ENCODE data around the gene HMBS.

The HMBS gene

DNA sequence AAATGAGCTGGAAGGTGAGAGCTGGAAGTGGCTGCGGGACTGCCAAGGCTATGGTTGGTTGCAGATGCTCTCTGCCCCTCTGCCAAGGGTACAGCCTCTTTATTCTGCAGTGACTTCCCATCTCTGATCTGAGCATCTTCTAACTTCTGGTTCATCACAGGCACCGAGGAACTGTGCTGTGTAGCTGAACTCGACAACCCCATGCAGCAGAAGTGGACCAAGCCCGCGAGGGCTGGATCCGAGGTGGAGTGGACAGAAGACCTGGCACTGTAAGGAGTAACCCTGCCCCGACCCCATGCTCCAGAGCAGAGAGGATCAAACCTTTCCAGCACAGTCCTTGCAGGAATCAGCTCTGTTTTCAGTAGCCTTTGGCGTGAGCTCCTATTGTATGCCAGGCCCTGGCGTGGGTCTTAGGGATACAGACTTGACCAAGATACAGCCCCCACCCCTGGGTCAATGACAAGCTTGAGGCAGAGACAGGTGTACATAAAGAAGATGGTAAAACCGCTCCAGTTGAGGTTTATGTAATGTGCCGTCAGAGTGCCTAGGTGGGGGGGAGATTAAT lies 26.8 kb downstream of the HMBS start:
- no peak for TF ChIP-seq POLR2AphosphoS5 (IDR thresholded peaks at IDR 0.05; ENCODE audit: borderline replicate concordance, low read depth, low read length)
- TF ChIP-seq FOXP2 (optimal IDR thresholded peaks at IDR 0.05; ENCODE audit: control extremely low read depth, extremely low read length, insufficient read depth), result no peak
- TF ChIP-seq EZH2 (IDR thresholded peaks at IDR 0.05), result no peak
- Histone ChIP-seq H3K9me3 (ENCODE audit: low read depth, low read length) (no peaks in the 10 kb centered on the region), H3K9ac (ENCODE audit: insufficient read length) (no peak overlapping the region), H3K27ac (no peak overlapping the region), H3K36me3 (ENCODE audit: insufficient read depth, low read length) (peaks cover 25% of the 10 kb centered on the region), H3K4me3 (no peak overlapping the region)
- no peak for DNase-seq (ENCODE audit: low read depth, low spot score)

DNA sequence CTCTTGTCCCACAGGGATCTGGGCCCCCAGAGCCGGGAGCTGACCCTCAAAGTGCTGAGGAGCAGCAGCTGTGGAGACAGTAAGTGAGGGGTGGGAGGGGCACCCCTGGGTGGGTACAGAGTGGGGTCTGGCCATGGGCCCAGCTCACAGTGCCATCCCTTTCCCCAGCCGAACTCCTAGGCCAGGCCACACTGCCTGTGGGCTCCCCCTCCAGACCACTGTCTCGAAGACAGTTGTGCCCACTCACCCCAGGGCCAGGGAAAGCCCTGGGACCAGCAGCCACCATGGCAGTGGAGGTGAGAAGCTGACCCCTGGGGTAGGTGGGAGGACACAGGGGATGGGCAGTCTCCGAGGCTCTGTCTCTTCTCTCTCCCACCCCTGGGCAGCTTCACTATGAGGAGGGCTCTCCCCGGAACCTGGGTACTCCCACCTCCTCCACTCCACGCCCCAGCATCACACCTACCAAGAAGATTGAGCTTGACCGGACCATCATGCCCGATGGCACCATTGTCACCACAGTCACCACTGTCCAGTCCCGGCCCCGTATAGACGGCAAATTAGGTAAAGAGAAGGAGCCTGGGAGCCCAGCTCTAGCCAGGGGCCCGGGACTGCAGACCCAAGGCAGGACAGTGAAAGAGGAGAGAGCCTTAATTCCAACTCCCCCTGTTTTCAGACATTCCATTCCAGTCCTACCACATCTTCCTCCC lies 27.8 kb downstream of the HMBS start:
- no peak overlapping the region for H3K9ac ChIP-seq (ENCODE audit: insufficient read length)
- TF ChIP-seq FOXP2 (optimal IDR thresholded peaks at IDR 0.05; ENCODE audit: control extremely low read depth, extremely low read length, insufficient read depth), result no peak
- no peak for TF ChIP-seq EZH2 (IDR thresholded peaks at IDR 0.05)
- no peak for TF ChIP-seq POLR2AphosphoS5 (IDR thresholded peaks at IDR 0.05; ENCODE audit: borderline replicate concordance, low read depth, low read length)
- H3K27ac ChIP-seq, result no peak overlapping the region
- no peak overlapping the region for H3K4me3 ChIP-seq
- no peaks in the 10 kb centered on the region for H3K9me3 ChIP-seq (ENCODE audit: low read depth, low read length)
- no peak for DNase-seq (ENCODE audit: low read depth, low spot score)
- peaks cover 28% of the 10 kb centered on the region for H3K36me3 ChIP-seq (ENCODE audit: insufficient read depth, low read length)

DNA sequence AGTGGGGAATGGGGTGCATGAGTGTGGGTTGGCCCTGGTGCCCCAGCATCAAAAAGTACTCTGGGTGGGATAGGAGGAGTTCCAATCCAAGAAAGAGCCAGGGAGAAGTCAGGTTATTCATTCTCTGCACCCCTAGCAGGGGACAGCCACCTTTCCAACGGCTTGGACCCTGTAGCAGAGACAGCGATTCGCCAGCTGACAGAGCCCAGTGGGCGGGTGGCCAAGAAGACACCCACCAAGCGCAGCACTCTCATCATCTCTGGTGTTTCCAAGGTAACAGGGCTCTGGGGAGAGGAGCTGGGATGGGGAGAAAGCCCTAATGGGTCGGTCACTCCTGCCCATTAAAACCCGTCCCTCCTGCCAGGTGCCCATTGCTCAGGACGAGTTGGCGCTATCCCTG lies 29.0 kb downstream of the HMBS start:
- Histone ChIP-seq H3K9ac (ENCODE audit: insufficient read length) (no peak overlapping the region), H3K27ac (no peak overlapping the region), H3K4me3 (no peak overlapping the region), H3K36me3 (ENCODE audit: insufficient read depth, low read length) (peaks cover 32% of the 10 kb centered on the region), H3K9me3 (ENCODE audit: low read depth, low read length) (no peaks in the 10 kb centered on the region)
- TF ChIP-seq EZH2 (IDR thresholded peaks at IDR 0.05), result no peak
- no peak for TF ChIP-seq POLR2AphosphoS5 (IDR thresholded peaks at IDR 0.05; ENCODE audit: borderline replicate concordance, low read depth, low read length)
- no peak for TF ChIP-seq FOXP2 (optimal IDR thresholded peaks at IDR 0.05; ENCODE audit: control extremely low read depth, extremely low read length, insufficient read depth)
- no peak for DNase-seq (ENCODE audit: low read depth, low spot score)

DNA sequence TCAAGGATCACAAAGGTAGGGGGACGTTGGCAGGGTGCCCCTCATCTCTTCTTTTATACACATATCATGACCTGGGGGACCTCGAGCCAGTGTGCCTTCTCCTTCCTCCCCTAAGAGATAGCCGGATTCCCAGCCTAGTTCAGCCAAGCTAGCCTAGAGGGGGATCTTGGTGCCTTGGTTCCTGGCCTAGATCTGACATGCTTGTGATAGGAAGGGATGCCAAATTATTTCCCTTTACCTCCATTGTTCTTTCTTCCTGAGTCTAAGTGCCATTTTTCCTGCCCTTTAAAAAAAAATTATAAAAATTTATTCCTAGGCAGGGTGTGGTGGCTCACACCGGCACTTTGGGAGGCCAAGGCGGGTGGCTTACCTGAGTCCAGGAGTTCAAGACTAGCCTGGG lies 29.7 kb downstream of the HMBS start:
- Histone ChIP-seq H3K9me3 (ENCODE audit: low read depth, low read length) (no peaks in the 10 kb centered on the region), H3K27ac (no peak overlapping the region), H3K36me3 (ENCODE audit: insufficient read depth, low read length) (peaks cover 32% of the 10 kb centered on the region), H3K4me3 (no peak overlapping the region), H3K9ac (ENCODE audit: insufficient read length) (no peak overlapping the region)
- DNase-seq (ENCODE audit: low read depth, low spot score), result no peak
- TF ChIP-seq EZH2 (IDR thresholded peaks at IDR 0.05) (no peak), FOXP2 (optimal IDR thresholded peaks at IDR 0.05; ENCODE audit: control extremely low read depth, extremely low read length, insufficient read depth) (no peak), POLR2AphosphoS5 (IDR thresholded peaks at IDR 0.05; ENCODE audit: borderline replicate concordance, low read depth, low read length) (no peak)

DNA sequence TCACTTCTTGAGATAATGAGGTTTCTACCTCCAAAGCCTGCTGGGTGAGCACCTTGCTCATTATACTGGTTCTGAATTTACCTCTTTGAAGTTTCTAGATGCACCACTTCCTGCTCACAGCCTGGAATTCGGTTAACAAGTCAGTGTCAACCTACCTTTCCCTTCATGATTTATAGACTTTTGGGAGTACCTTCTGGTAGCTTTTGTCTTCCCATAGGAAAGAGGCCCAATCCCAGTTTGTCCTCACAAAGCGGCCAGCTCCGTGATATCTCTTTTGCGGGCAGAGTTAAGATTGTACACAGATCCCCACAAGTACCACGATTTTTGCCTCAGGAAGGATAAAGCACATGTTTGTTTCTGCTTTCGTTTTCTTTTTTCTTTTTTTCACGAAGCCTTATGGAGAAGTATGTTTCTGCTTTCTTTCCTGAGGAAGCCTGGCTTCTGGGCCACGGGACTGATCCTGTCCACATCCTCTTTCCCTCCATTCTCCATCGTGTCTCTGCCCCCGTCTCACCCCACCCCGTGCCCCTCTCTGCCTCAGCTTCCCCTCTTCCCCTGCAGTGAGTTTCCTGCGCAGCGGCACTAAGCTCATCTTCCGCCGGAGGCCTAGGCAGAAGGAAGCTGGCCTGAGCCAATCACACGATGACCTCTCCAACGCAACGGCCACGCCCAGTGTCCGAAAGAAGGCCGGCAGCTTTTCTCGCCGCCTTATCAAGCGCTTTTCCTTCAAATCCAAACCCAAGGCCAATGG lies 31.0 kb downstream of the HMBS start:
- H3K36me3 ChIP-seq (ENCODE audit: insufficient read depth, low read length), result peaks cover 32% of the 10 kb centered on the region
- no peak for TF ChIP-seq FOXP2 (optimal IDR thresholded peaks at IDR 0.05; ENCODE audit: control extremely low read depth, extremely low read length, insufficient read depth)
- TF ChIP-seq EZH2 (IDR thresholded peaks at IDR 0.05), result no peak
- TF ChIP-seq POLR2AphosphoS5 (IDR thresholded peaks at IDR 0.05; ENCODE audit: borderline replicate concordance, low read depth, low read length), result no peak
- no peak for DNase-seq (ENCODE audit: low read depth, low spot score)

DNA sequence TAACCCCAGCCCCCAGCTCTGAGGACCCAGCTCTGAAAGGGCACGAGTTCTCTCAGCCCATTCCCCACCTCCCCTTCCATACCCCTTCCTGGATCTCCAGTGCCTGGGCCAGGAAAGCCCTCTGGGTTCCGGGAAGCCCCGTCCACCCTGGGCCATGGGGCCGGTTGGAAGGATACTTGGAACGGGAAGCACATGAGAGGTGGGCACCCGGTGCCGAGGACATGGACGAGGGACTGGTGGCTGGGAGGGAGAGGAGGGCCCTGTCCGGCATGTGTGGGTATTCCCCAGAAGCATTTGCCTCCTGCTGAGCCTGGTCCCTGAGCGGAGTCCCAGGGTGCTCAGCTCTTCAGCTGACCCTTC lies 31.5 kb downstream of the HMBS start:
- Histone ChIP-seq H3K9ac (ENCODE audit: insufficient read length) (no peak overlapping the region), H3K9me3 (ENCODE audit: low read depth, low read length) (no peaks in the 10 kb centered on the region), H3K4me3 (no peak overlapping the region), H3K36me3 (ENCODE audit: insufficient read depth, low read length) (peaks cover 28% of the 10 kb centered on the region), H3K27ac (no peak overlapping the region)
- DNase-seq (ENCODE audit: low read depth, low spot score), result no peak
- no peak for TF ChIP-seq POLR2AphosphoS5 (IDR thresholded peaks at IDR 0.05; ENCODE audit: borderline replicate concordance, low read depth, low read length)
- TF ChIP-seq EZH2 (IDR thresholded peaks at IDR 0.05), result no peak
- TF ChIP-seq FOXP2 (optimal IDR thresholded peaks at IDR 0.05; ENCODE audit: control extremely low read depth, extremely low read length, insufficient read depth), result no peak

More for the DNA sequence above, 31.0 kb downstream of the HMBS start:
- no peak overlapping the region for H3K4me3 ChIP-seq
- H3K9ac ChIP-seq (ENCODE audit: insufficient read length), result no peak overlapping the region
- H3K27ac ChIP-seq, result no peak overlapping the region
- no peaks in the 10 kb centered on the region for H3K9me3 ChIP-seq (ENCODE audit: low read depth, low read length)

DNA sequence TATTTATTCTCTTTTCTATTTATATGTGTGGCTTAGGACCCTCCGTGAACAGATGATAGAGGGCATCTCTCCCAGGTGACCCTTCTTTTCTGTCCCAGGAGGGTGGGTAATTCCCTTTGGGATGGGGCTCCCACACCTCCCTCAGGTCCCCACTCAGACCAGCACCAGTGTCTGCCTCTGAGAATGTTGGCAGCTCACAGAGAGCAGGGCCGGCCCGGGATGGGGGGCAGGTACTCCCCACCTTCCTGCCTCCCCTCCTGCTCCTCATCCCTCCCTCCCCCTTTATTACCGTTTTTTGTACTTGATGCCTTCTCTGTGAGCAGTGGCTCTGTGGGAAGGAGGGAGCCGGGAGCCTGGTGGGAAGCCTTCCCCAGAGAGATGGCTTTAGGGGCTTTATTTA lies 31.9 kb downstream of the HMBS start:
- Histone ChIP-seq H3K27ac (no peak overlapping the region), H3K9me3 (ENCODE audit: low read depth, low read length) (no peaks in the 10 kb centered on the region), H3K4me3 (no peak overlapping the region), H3K9ac (ENCODE audit: insufficient read length) (no peak overlapping the region), H3K36me3 (ENCODE audit: insufficient read depth, low read length) (peaks cover 24% of the 10 kb centered on the region)
- TF ChIP-seq FOXP2 (optimal IDR thresholded peaks at IDR 0.05; ENCODE audit: control extremely low read depth, extremely low read length, insufficient read depth), result no peak
- TF ChIP-seq POLR2AphosphoS5 (IDR thresholded peaks at IDR 0.05; ENCODE audit: borderline replicate concordance, low read depth, low read length), result no peak
- no peak for TF ChIP-seq EZH2 (IDR thresholded peaks at IDR 0.05)
- DNase-seq (ENCODE audit: low read depth, low spot score), result no peak

DNA sequence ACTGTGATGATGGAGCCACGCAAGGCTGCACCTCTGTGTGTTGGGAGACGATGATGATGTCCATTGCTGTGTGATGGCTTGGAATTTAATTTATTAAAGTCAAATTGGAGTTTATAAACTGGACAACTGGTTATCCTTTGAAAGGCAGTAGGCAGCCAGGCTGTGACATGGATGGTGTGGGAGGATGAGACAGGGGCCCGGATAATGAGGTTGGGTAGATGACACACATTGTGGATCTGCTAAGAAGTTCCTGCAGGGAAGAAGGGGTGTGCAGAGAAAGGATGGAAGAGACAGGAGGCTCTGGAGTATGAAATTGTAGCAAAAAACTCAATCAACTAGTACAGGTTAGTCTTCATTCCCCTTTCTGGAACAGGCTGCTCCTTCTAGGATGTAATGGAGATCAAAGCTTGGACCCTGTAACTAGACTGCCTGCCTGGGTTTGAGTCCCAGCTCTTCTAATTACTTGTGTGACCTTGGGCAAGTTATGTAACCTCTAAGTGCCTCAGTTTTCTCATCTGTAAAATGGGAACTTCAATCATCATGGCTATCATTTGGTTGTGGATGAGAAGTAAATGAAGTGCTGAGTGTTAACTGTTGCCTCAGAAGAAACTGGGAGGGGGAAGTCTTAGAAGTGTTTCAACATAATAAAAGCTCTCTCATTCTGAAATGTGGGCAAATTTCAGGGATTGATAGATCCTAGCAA lies 32.5 kb downstream of the HMBS start:
- DNase-seq (ENCODE audit: low read depth, low spot score), result no peak
- no peaks in the 10 kb centered on the region for H3K9me3 ChIP-seq (ENCODE audit: low read depth, low read length)
- TF ChIP-seq POLR2AphosphoS5 (IDR thresholded peaks at IDR 0.05; ENCODE audit: borderline replicate concordance, low read depth, low read length) (no peak), FOXP2 (optimal IDR thresholded peaks at IDR 0.05; ENCODE audit: control extremely low read depth, extremely low read length, insufficient read depth) (no peak)

More for the DNA sequence above, 32.5 kb downstream of the HMBS start:
- H3K4me3 ChIP-seq, result no peak overlapping the region
- peaks cover 18% of the 10 kb centered on the region; the same call in 1 of the 2 replicates for H3K36me3 ChIP-seq (ENCODE audit: insufficient read depth, low read length)
- H3K27ac ChIP-seq, result no peak overlapping the region
- no peak overlapping the region for H3K9ac ChIP-seq (ENCODE audit: insufficient read length)
